Activated CD8-positive, alpha-beta memory T cell treated with anti-CD3 and anti-CD28 coated beads for 4 hours (primary cell): Measurements from ENCODE around the gene ATP8B1.

Experiments used
- DNase-seq, 2 donors: peaks; one replicate each; pipeline ENCODE4 v3.0.0-alpha.2; 2020; ENCODE audit warnings: low read depth in 2 of 2

The ATP8B1 gene

DNA sequence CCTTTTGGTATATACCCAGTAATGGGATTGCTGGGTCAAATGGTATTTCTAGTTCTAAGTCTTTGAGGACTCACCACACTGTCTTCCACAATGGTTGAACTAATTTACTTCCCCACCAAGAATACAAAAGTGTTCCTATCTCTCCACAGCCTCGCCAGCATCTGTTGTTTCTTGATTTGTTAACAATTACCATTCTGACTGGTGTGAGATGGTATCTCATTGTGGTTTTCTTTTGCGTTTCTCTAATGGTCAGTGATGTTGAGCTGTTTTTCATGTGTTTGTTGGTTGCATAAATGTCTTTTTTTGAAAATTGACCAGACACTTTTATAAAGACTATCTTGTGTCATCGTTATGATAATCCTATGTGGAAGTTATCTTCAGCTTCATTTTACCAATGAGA lies 16.0 kb upstream of the ATP8B1 start:
- no peak for DNase-seq

GRCh38 chr18:57816208-57816954 lies 13.3 kb upstream of the ATP8B1 start:
- no peak for DNase-seq

- DNase-seq: no peak
Observed at GRCh38 chr18:57814555-57814954, 11.4 kb upstream of the ATP8B1 start.

- DNase-seq: no peak
Observed at GRCh38 chr18:57813245-57813644, 10.1 kb upstream of the ATP8B1 start.

DNA sequence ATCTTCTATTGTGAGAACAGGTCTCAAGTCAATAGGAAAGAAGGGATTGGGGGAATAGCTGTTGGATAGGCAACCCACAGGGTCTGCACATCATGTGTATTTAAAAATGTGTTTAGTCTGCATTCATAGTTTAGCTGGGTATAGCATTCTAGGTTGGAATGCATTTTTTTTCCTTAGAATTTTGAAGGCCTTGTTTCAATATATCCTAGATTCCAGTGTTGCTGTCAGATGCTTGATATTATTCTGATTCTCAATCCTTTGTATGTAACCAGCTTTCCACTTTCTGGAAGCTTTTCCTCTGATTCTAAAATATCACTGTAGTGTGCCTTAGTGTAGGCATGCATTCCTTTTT lies 9.0 kb upstream of the ATP8B1 start:
- DNase-seq: no peak

GRCh38 chr18:57811477-57812125 lies 8.5 kb upstream of the ATP8B1 start:
- DNase-seq: no peak

- no peak for DNase-seq
Observed at GRCh38 chr18:57809190-57809589, 6.1 kb upstream of the ATP8B1 start.

DNA sequence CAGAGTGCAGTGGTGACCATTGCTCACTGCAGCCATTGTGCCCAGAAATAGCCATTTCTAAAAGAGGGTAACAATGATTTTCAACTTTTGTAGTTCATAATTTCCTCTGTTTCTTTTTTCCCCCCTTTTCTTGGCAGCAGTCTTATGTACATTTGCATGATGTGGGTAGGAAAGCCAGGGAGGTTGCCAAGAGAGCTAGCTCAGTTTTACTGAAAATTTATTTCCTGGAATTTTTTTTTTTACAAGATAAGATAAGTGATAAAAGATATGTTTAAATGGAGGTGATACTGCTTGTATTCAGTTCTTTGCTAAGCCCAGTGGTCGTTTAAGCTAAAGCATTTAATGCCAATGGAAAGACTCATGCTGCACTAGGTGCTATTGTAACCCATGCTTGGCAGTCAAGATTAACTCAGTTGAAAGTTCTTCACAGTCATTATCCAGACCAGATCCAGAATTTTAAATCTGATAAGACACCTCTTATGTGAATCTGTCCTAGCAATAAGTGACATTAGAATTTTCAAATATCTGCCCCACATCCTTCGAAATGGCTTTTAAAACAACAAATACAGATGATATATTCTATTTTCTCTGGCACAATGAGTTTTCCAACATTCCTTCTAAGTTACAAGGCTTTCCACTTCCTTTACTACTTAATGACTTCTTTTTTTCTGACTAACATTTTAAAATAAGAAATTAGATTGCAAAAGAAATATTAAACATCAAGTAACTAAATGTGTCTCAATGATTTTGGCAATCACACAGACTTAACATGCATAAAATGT lies 4.4 kb upstream of the ATP8B1 start:
- no peak for DNase-seq

- DNase-seq: no peak
Observed at GRCh38 chr18:57806978-57807285, 3.8 kb upstream of the ATP8B1 start.

DNA sequence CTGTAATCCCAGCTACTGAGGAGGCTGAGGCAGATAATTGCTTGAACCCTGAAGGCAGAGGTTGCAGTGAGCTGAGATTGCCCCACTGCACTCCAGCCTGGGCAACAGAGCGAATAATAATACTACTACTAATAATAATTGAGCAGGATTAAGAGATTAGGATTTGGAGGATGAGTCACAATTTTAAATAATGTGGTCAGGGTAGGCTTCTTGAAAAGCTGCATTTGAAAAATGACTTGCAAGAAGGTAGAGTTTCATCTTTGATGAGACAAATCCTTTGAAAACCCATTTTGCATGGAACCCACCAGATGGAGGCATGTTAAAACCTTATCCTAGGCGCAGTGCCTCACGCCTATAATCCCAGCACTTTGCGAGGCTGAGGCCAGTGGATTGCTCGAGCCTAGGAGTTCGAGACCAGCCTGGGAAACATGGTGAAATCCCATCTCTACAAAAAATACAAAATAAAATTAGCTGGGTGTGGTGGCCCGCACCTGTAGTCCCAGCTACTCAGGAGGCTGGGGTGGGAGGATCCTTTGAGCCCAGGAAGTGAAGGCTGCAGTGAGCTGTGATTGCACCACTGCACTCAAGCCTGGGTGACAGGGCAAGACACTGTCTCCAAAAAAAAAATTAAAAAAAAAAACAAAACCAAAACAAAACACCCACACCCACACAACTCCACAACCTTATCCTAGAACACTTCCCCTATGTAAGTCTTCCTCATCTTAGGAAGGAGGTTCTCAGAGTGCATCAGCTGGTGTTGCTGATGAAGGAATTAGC lies 3.3 kb upstream of the ATP8B1 start:
- DNase-seq: no peak

- DNase-seq: no peak
Observed at GRCh38 chr18:57805117-57805516, 2.0 kb upstream of the ATP8B1 start.

- no peak for DNase-seq
Observed at GRCh38 chr18:57804557-57804956, 1.4 kb upstream of the ATP8B1 start.

DNA sequence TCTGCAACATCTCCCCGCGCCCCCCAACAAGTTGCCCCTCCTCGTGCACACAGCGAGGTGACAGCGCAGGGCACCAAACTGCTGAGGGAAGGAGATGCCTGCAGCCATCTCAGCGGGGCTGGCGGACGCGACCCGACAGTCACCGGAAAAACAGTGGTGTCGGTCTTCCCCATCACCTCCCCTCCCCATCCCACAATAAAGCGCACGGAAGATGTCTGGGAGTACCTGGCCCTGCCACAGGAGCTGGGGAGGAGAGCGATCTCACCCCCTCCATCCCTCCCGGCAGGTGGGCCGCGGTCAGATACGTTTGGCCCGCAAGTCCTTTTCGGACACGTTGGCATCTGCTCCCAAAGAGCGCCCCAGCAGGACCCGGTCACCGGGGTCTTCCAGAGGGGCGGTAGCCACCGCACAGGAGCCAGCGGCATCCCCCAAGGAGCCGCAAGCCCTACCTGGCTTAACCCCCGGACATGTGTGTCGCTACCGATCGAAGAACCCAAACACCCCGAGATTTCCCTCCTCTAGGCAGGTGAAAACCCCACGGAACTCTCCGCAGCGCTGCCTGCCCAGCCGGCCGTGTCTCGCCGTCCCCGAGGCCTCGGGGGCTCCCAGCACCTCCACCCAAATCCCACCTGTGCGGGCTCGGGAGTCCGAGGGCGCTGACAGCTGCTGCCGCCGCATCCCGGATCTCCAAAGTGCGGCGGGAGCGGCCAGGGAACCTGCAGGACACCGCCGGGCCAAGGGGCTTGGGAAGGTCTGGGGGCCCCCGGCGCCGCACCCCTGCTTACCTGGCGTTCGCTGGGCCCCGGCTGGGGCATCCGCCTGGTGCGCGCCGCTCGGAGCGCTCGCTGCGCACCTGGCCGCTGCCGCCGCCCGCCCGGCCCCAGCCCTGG lies 657 bp downstream of the ATP8B1 start:
- DNase-seq: no peak

DNA sequence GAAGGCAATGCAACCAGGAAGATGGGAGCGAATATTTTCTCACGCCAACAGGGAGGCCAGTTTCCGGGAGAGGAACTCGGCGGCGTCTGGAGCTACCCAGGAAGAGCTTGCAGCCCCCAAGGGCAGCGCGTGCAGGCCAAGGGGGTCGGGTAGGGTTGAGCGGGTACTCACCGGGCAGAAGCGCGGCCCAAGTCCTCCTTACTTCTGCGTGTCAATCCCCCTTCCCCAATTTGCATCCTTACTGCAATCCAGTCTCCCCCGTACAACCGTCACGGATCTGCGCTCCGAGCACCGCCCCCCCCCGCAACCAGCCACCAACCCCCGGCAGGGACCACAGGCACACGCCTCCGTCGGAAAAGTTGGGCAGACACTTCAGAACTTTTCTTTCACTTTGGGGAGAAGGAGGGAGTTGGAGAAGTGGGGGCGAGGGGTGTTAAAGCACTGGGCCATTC lies 1.3 kb downstream of the ATP8B1 start:
- no peak for DNase-seq

GRCh38 chr18:57801325-57801724 lies 1.8 kb downstream of the ATP8B1 start:
- no peak for DNase-seq

DNA sequence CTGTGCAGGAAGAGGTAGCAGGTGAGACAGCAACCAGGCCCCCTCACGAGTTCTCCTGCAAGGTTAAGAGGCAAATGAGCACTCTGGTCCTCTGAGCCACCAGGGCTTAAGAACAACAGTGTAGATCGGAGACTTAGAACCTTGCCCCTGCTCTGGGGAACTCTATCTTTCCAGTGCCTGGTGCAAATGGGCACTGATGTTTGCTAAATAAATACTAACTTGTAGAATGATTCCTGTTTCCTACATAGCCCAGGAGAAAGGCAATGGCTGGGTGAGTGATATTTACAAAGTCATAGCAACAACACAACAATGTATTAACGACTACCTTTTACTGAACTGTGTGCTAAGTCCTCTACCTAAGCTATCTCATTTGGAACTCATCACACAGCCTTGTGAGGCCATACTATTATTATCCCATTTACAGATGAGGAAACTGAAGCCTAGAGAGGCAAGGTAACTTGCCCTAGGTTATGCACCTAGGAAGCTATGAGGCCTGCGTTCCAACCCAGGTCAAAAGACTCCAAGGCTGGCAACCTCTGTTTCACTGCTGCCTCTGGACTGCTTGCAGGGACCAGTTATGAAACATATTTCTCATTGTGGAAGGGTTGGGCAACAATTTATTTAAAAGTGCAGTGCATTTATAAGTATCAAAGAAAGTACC lies 4.3 kb downstream of the ATP8B1 start:
- DNase-seq: no peak

GRCh38 chr18:57797209-57797651 lies 5.9 kb downstream of the ATP8B1 start:
- no peak for DNase-seq

DNA sequence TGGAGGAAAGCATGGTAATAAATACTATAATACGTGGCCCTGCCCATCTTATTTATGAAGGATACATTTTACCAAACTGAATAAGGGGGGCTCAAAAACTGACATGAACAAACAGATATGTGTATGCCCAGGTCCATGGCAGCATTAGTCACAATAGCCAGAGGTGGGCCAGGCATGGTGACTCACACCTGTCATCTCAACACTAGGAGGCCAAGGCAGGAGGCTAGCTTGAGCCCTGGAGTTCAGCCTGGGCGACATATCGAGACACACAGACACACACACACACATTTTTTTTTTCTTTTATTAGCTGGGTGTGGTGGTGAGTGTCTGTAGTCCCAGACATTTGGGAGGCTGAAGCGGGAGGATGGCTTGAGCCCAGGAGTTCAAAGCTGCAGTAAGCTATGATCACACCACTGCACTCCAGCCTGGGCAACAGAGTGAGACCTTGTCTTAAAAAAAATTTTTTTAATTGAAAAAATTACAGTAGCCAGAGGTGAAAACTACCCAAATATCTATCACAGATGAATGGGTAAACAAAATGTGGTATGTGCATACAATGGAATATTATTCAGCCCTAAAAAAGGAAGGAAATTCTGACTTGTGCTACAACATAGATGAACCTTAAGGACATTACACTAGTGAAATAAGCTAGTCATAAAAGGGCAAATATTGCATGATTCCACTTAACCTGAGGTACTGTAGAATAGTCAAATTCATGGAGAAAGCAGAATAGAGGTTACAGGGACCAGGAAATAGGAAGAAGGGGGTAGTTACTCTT lies 8.0 kb downstream of the ATP8B1 start:
- DNase-seq: no peak

DNA sequence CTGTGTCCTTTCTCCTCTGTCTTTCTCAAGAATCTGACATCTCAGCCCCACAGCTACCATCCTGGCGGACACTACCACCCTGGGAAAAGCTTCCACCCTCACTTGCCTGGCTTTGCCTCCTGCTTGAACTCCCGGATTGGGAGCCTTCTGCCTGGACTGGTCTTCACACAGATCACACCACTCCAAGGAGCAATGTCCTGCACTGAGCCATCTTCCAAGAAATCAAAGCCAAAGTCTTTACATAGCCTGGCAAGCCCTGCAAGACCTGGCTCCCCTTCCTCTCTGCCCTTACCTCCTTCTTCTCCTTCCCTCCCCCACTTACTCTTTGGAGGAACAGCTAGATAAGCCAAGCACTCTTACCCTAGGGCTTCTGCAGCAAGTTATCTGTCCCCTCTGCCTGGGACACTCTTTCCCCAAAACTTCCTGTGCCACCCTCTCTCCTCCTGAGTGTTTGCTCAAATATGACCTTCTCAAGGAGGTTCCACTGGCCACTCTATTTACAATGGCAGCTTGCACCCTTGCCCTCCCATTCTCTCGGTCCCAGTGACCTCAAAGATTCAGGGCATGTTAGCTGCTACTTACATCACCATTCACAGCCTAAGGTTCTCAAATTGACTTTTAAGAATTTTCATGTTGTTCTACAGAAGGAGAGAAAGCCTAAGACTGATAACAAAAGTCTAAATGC lies 9.7 kb downstream of the ATP8B1 start:
- DNase-seq: no peak
